GM19240 (cell line): ENCODE data around the gene RNF130.
"Not testable (repeated sequence)": the region's sequence is repeated elsewhere in the genome, so short reads cannot be mapped to it uniquely, and the experiment has no call there.

ENCODE experiments used
- DNase-seq: peaks from one replicate; pipeline ENCODE4 v3.0.0; 2011; ENCODE audit warnings: low spot score; ENCODE audit not compliant: insufficient read length

Gene RNF130

GRCh38 chr5:180103487-180104167 lies 32.1 kb upstream of the RNF130 start:
- no peak for DNase-seq

- no peak for DNase-seq
These were observed 31.1 kb upstream of the RNF130 start for GRCh38 chr5:180102636-180103035.

- no peak for DNase-seq
These were observed 30.0 kb upstream of the RNF130 start for GRCh38 chr5:180101451-180102105.

- DNase-seq = no peak
These were observed 29.3 kb upstream of the RNF130 start for GRCh38 chr5:180100621-180101450.

- DNase-seq = no peak
These were observed 28.4 kb upstream of the RNF130 start for GRCh38 chr5:180099733-180100611.

- no peak for DNase-seq
These were observed 27.6 kb upstream of the RNF130 start for GRCh38 chr5:180098991-180099732.

GRCh38 chr5:180098526-180098925 lies 27.0 kb upstream of the RNF130 start:
- no peak for DNase-seq

- no peak for DNase-seq
These were observed 26.4 kb upstream of the RNF130 start for GRCh38 chr5:180097926-180098325.

GRCh38 chr5:180097163-180097894 lies 25.8 kb upstream of the RNF130 start:
- DNase-seq = no peak

GRCh38 chr5:180096616-180097015 lies 25.1 kb upstream of the RNF130 start:
- DNase-seq = no peak

GRCh38 chr5:180095545-180095944 lies 24.0 kb upstream of the RNF130 start:
- DNase-seq = no peak

- DNase-seq = no peak
These were observed 22.3 kb upstream of the RNF130 start for GRCh38 chr5:180093651-180094382.

- DNase-seq = no peak
These were observed 21.7 kb upstream of the RNF130 start for GRCh38 chr5:180093241-180093640.

GRCh38 chr5:180090769-180091546 lies 19.4 kb upstream of the RNF130 start:
- DNase-seq = no peak

- no peak for DNase-seq
These were observed 18.7 kb upstream of the RNF130 start for GRCh38 chr5:180090098-180090768.

- not testable (repeated sequence) for DNase-seq
These were observed 18.1 kb upstream of the RNF130 start for GRCh38 chr5:180089628-180090027.

GRCh38 chr5:180088561-180088960 lies 17.0 kb upstream of the RNF130 start:
- no peak for DNase-seq
